Dermis microvascular lymphatic vessel endothelial cell (primary cell): ENCODE measurements around the gene CCDC126. TPM values are rescaled to one million over a fixed set of nuclear protein-coding genes. Genes with fewer than 3 reads are reported as not detected.
"Not testable (repeated sequence)": the region's sequence is repeated elsewhere in the genome, so short reads cannot be mapped to it uniquely, and the experiment has no call there.

ENCODE experiments used
- DNase-seq, 2 donors: peaks; one replicate each; pipeline versions ENCODE4 v3.0.0 to v3.0.0-alpha.2; 2010; ENCODE audit warnings: low read depth in 2 of 2
- total RNA-seq: library from RNA; depleted of rRNA; stranded (reverse); fragments of >200 nt; gene quantifications from 2 replicates; pipeline ENCODE4 v1.2.1, GENCODE V29; 2014

The CCDC126 gene
- total RNA-seq = 12.3 and 17.6 TPM in 2 replicates

GRCh38 chr7:23597094-23598091, at the start of gene CCDC126:
Gene CCDC126, plus strand, starts transcription at chr7:23597382. Its CDS starts 13,934 bp downstream, at chr7:23611316.
- peak; percentile 80 to 93 for DNase-seq

- DNase-seq = no peak
These were observed 49.5 kb upstream of the CCDC126 start for GRCh38 chr7:23547662-23548061.

- no peak for DNase-seq
These were observed 38.9 kb upstream of the CCDC126 start for GRCh38 chr7:23558303-23558702.

GRCh38 chr7:23570592-23571200, 26.5 kb upstream of the CCDC126 start:
- peak; percentile 58 to 73 for DNase-seq

- DNase-seq = not testable (repeated sequence)
These were observed 15.2 kb upstream of the CCDC126 start for GRCh38 chr7:23581975-23582374.

GRCh38 chr7:23585304-23585703, 11.9 kb upstream of the CCDC126 start:
- DNase-seq = not testable (repeated sequence)

- DNase-seq = no peak
These were observed 11.0 kb upstream of the CCDC126 start for GRCh38 chr7:23586159-23586558.

GRCh38 chr7:23590529-23590928, 6.7 kb upstream of the CCDC126 start:
- no peak for DNase-seq

- no peak for DNase-seq
These were observed 3.5 kb upstream of the CCDC126 start for GRCh38 chr7:23593706-23594105.

- DNase-seq = no peak
These were observed 2.1 kb upstream of the CCDC126 start for GRCh38 chr7:23594879-23595604.

GRCh38 chr7:23598296-23598695, 1.1 kb downstream of the CCDC126 start:
- DNase-seq = no peak

GRCh38 chr7:23600236-23600635, 3.1 kb downstream of the CCDC126 start:
- DNase-seq = no peak

- no peak for DNase-seq
These were observed 6.6 kb downstream of the CCDC126 start for GRCh38 chr7:23603632-23604295.

- no peak for DNase-seq
These were observed 7.1 kb downstream of the CCDC126 start for GRCh38 chr7:23604296-23604640.

GRCh38 chr7:23607130-23607529, 9.9 kb downstream of the CCDC126 start:
- DNase-seq = no peak

- DNase-seq = no peak
These were observed 10.7 kb downstream of the CCDC126 start for GRCh38 chr7:23607866-23608265.

GRCh38 chr7:23615331-23615730, 18.1 kb downstream of the CCDC126 start:
- DNase-seq = no peak

- DNase-seq = no peak
These were observed 19.4 kb downstream of the CCDC126 start for GRCh38 chr7:23616593-23616992.

- no peak for DNase-seq
These were observed 20.3 kb downstream of the CCDC126 start for GRCh38 chr7:23617482-23617881.

- DNase-seq = no peak
These were observed 21.1 kb downstream of the CCDC126 start for GRCh38 chr7:23618241-23618640.

GRCh38 chr7:23619141-23619540, 22.0 kb downstream of the CCDC126 start:
- no peak for DNase-seq
